HS-27A (cell line): ENCODE data around the gene LXN.
"Not testable (repeated sequence)": the region's sequence is repeated elsewhere in the genome, so short reads cannot be mapped to it uniquely, and the experiment has no call there.

Source experiments
- DNase-seq: peaks from one replicate; pipeline ENCODE4 v3.0.0-alpha.2; 2012; ENCODE audit warnings: low read depth, missing footprints

The LXN gene

GRCh38 chr3:158672215-158673176 is at the start of gene LXN:
TSS of gene LXN (minus strand) at chr3:158672648. CDS start at chr3:158672478, 170 bp downstream.
- no peak for DNase-seq

- no peak for DNase-seq
Measured at GRCh38 chr3:158722108-158722507, 49.7 kb upstream of the LXN start.

GRCh38 chr3:158718490-158719170 is 46.2 kb upstream of the LXN start:
- DNase-seq, result peak; percentile 83

GRCh38 chr3:158717576-158717975 is 45.1 kb upstream of the LXN start:
- DNase-seq, result no peak

GRCh38 chr3:158713094-158713499 is 40.6 kb upstream of the LXN start:
- no peak for DNase-seq

- DNase-seq, result no peak
Measured at GRCh38 chr3:158712443-158712842, 40.0 kb upstream of the LXN start.

GRCh38 chr3:158711886-158712285 is 39.4 kb upstream of the LXN start:
- DNase-seq, result peak; percentile 59

GRCh38 chr3:158710601-158711000 is 38.2 kb upstream of the LXN start:
- no peak for DNase-seq

- peak; percentile 93 for DNase-seq
Measured at GRCh38 chr3:158709666-158710083, 37.2 kb upstream of the LXN start.

- no peak for DNase-seq
Measured at GRCh38 chr3:158703566-158703965, 31.1 kb upstream of the LXN start.

GRCh38 chr3:158702815-158703481 is 30.5 kb upstream of the LXN start:
- DNase-seq, result peak; percentile 62

GRCh38 chr3:158701420-158702065 is 29.1 kb upstream of the LXN start:
- no peak for DNase-seq

GRCh38 chr3:158700559-158700958 is 28.1 kb upstream of the LXN start:
- no peak for DNase-seq

GRCh38 chr3:158696618-158697017 is 24.2 kb upstream of the LXN start:
- no peak for DNase-seq

- DNase-seq, result not testable (repeated sequence)
Measured at GRCh38 chr3:158693866-158694456, 21.5 kb upstream of the LXN start.

- no peak for DNase-seq
Measured at GRCh38 chr3:158685159-158685558, 12.7 kb upstream of the LXN start.

GRCh38 chr3:158683230-158683962 is 10.9 kb upstream of the LXN start:
- no peak for DNase-seq

GRCh38 chr3:158680861-158681260 is 8.4 kb upstream of the LXN start:
- DNase-seq, result no peak

- DNase-seq, result no peak
Measured at GRCh38 chr3:158679547-158680000, 7.1 kb upstream of the LXN start.

GRCh38 chr3:158678687-158679086 is 6.2 kb upstream of the LXN start:
- DNase-seq, result no peak

GRCh38 chr3:158671821-158672214 is 630 bp downstream of the LXN start:
- DNase-seq, result no peak
